ENCODE measurements around the gene NPAS3. TPM values are rescaled to one million over a fixed set of nuclear protein-coding genes. Genes with fewer than 3 reads are reported as not detected.

NPAS3 gene
- total and polyA plus RNA-seq, 10 donors: 0.13 to 9.5 (median 2.9) TPM

- Histone ChIP-seq H3K27ac (no peak overlapping the region), H3K4me3 (no peak overlapping the region), H3K9me3 (no peaks in the 10 kb centered on the region), H3K36me3 (no peaks in the 10 kb centered on the region), H3K4me1 (no peaks in the 10 kb centered on the region), H3K27me3 (replicated peaks in 1 of 7) (no peaks in the 10 kb centered on the region)
- no peak for TF ChIP-seq POLR2AphosphoS5 (IDR thresholded peaks at IDR 0.05)
- DNase-seq: no peak
- intact Hi-C loops (cut with DNase I; ENCODE audit: low total_unique reads): no loop called here
- 79 to 95% (median 83%) methylated on average over 5 of the region's 5 CpGs for WGBS, 5 donors
Observed at GRCh38 chr14:33611405-33612196, 672.9 kb downstream of the NPAS3 start.

GRCh38 chr14:33612197-33612505 lies 673.5 kb downstream of the NPAS3 start:
- intact Hi-C loops (cut with DNase I; ENCODE audit: low total_unique reads): no loop called here
- no peak for TF ChIP-seq POLR2A (IDR thresholded peaks at IDR 0.05)
- TF ChIP-seq, protein P1, sequence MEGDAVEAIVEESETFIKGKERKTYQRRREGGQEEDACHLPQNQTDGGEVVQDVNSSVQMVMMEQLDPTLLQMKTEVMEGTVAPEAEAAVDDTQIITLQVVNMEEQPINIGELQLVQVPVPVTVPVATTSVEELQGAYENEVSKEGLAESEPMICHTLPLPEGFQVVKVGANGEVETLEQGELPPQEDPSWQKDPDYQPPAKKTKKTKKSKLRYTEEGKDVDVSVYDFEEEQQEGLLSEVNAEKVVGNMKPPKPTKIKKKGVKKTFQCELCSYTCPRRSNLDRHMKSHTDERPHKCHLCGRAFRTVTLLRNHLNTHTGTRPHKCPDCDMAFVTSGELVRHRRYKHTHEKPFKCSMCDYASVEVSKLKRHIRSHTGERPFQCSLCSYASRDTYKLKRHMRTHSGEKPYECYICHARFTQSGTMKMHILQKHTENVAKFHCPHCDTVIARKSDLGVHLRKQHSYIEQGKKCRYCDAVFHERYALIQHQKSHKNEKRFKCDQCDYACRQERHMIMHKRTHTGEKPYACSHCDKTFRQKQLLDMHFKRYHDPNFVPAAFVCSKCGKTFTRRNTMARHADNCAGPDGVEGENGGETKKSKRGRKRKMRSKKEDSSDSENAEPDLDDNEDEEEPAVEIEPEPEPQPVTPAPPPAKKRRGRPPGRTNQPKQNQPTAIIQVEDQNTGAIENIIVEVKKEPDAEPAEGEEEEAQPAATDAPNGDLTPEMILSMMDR (IDR thresholded peaks at IDR 0.05 in 8 of 11, conservative IDR thresholded peaks at IDR 0.05 in 3 of 11): no peak
- no peak for TF ChIP-seq POLR2AphosphoS5 (IDR thresholded peaks at IDR 0.05)
- H3K27ac ChIP-seq: no peak overlapping the region
- no peaks in the 10 kb centered on the region for H3K4me1 ChIP-seq
- H3K36me3 ChIP-seq: no peaks in the 10 kb centered on the region
- no peaks in the 10 kb centered on the region for H3K9me3 ChIP-seq
- no peak overlapping the region for H3K4me3 ChIP-seq
- no peak for DNase-seq
- WGBS, 5 donors: 46 to 67% (median 56%) methylated on average over 6 of the region's 6 CpGs
- H3K27me3 ChIP-seq (replicated peaks in 1 of 7): no peaks in the 10 kb centered on the region

- Histone ChIP-seq H3K36me3 (no peaks in the 10 kb centered on the region), H3K27me3 (replicated peaks in 1 of 7) (no peaks in the 10 kb centered on the region), H3K4me3 (no peak overlapping the region), H3K9me3 (no peaks in the 10 kb centered on the region), H3K27ac (no peak overlapping the region), H3K4me1 (no peaks in the 10 kb centered on the region)
- TF ChIP-seq POLR2A (IDR thresholded peaks at IDR 0.05) (no peak), POLR2AphosphoS5 (IDR thresholded peaks at IDR 0.05) (no peak)
- TF ChIP-seq, protein P1 (IDR thresholded peaks at IDR 0.05 in 8 of 11, conservative IDR thresholded peaks at IDR 0.05 in 3 of 11): no peak
- WGBS, 5 donors: 71 to 90% (median 77%) methylated on average over 3 of the region's 3 CpGs
- intact Hi-C loops (cut with DNase I; ENCODE audit: low total_unique reads): no loop called here
- DNase-seq: no peak
Observed at GRCh38 chr14:33617154-33617553, 678.5 kb downstream of the NPAS3 start.

GRCh38 chr14:33618361-33619105 lies 679.9 kb downstream of the NPAS3 start:
- H3K27me3 ChIP-seq (replicated peaks in 1 of 7): no peaks in the 10 kb centered on the region
- H3K4me3 ChIP-seq: no peak overlapping the region
- no peaks in the 10 kb centered on the region for H3K4me1 ChIP-seq
- H3K27ac ChIP-seq: no peak overlapping the region
- TF ChIP-seq POLR2A (IDR thresholded peaks at IDR 0.05) (no peak), POLR2AphosphoS5 (IDR thresholded peaks at IDR 0.05) (no peak)
- TF ChIP-seq, protein P1 (IDR thresholded peaks at IDR 0.05 in 8 of 11, conservative IDR thresholded peaks at IDR 0.05 in 3 of 11): no peak
- DNase-seq: no peak
- H3K9me3 ChIP-seq: no peaks in the 10 kb centered on the region
- intact Hi-C loops (cut with DNase I; ENCODE audit: low total_unique reads): no loop called here
- WGBS, 5 donors: 78 to 93% (median 86%) methylated on average over 6 of the region's 6 CpGs
- no peaks in the 10 kb centered on the region for H3K36me3 ChIP-seq
